HEK293 (cell line): ENCODE measurements around the gene MISP3.

Experiments used
- YY1 ChIP-seq: fragments of 450-650 bp; formaldehyde crosslinking; IDR thresholded peaks from 2 replicates; pipeline ENCODE4 v1.5.1; 2018; ENCODE audit warnings: missing biosample characterization, missing genetic modification characterization
- TF ChIP-seq, protein P1 (sequence below): fragments of 450-650 bp; formaldehyde crosslinking; IDR thresholded peaks from 2 replicates; pipeline ENCODE4 v1.5.1; 2016; ENCODE audit warnings: missing biosample characterization, missing genetic modification characterization
- TF ChIP-seq, protein P2 (sequence below): fragments of 450-650 bp; formaldehyde crosslinking; IDR thresholded peaks from 2 replicates; pipeline ENCODE4 v1.5.1; 2016; ENCODE audit warnings: missing biosample characterization, missing genetic modification characterization

DNA sequence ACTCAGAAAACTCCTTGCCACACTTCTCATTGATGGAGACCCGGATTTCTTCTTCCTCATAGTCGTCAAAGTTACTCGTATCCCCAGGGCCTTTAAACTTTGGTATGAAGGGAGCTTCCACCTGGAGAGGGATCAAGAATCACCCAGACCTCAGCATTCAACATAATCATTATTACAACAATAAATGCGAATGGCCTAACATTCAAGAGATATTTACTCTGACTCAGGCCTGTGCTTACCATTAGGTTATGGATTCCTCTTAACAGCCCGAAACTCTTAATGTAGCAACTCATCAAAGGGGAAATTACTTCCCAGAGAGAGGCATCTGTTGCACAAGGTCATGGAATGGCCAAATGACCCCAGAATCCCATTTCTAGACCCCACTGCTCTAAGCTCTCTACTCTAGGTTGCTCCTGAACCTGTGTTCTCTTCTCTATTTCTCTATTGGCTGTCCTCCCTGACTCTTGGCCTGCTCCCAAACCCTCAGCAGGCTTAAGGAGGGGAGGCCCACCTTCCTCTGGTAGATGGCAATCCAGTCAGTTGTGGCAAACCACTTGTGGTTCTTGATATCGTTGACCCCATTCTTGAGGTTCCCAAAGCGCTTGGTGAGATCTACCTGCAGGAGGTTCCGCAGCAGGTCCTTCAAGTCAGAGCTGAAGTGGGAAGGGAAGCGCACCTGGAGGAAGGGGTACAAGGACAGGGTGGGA, 20.7 kb downstream of the MISP3 start:
- TF ChIP-seq, protein P1, sequence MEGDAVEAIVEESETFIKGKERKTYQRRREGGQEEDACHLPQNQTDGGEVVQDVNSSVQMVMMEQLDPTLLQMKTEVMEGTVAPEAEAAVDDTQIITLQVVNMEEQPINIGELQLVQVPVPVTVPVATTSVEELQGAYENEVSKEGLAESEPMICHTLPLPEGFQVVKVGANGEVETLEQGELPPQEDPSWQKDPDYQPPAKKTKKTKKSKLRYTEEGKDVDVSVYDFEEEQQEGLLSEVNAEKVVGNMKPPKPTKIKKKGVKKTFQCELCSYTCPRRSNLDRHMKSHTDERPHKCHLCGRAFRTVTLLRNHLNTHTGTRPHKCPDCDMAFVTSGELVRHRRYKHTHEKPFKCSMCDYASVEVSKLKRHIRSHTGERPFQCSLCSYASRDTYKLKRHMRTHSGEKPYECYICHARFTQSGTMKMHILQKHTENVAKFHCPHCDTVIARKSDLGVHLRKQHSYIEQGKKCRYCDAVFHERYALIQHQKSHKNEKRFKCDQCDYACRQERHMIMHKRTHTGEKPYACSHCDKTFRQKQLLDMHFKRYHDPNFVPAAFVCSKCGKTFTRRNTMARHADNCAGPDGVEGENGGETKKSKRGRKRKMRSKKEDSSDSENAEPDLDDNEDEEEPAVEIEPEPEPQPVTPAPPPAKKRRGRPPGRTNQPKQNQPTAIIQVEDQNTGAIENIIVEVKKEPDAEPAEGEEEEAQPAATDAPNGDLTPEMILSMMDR (tag by site-specific recombination) = no peak
- TF ChIP-seq, protein P2, sequence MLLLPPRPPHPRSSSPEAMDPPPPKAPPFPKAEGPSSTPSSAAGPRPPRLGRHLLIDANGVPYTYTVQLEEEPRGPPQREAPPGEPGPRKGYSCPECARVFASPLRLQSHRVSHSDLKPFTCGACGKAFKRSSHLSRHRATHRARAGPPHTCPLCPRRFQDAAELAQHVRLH (tag by site-specific recombination) = no peak
- no peak for TF ChIP-seq YY1 (tag by site-specific recombination)
